Lung (tissue), 12 donors: ENCODE results near the gene UTP11. TPM values are rescaled to one million over a fixed set of nuclear protein-coding genes. Genes with fewer than 3 reads are reported as not detected.

Experiments
- ATAC-seq: fragments of 200-7000 bp; cut with Tn5 transposase; one replicate; pipeline ENCODE4 v1.9.1; 2020; ENCODE audit warnings: moderate number of reproducible peaks; ENCODE audit not compliant: insufficient read depth, low FRiP score
- DNase-seq, 3 donors: peaks; one replicate each; pipeline ENCODE4 v3.0.0-alpha.2; 2013 to 2017
- H3K27ac ChIP-seq, 2 donors: one replicate each; pipeline ENCODE4 v1.5.1; 2013; ENCODE audit warnings: mild to moderate bottlenecking in 2 of 2, moderate library complexity in 2 of 2, control low read depth in 1 of 2, inconsistent platforms in 1 of 2, low read depth in 1 of 2, low read length in 1 of 2
- H3K27me3 ChIP-seq, 3 donors: one replicate each; pipeline ENCODE4 v1.5.1; 2013; ENCODE audit warnings: low read length in 2 of 3; ENCODE audit not compliant: control insufficient read depth in 3 of 3, insufficient read depth in 3 of 3
- H3K36me3 ChIP-seq, 4 donors: one replicate each; pipeline ENCODE4 v1.5.1; 2013; ENCODE audit warnings: low read length in 4 of 4, mild to moderate bottlenecking in 1 of 4, moderate library complexity in 1 of 4; ENCODE audit not compliant: control insufficient read depth in 4 of 4, insufficient read depth in 4 of 4
- H3K4me1 ChIP-seq, 5 donors: one replicate each; pipeline ENCODE4 v1.5.1; 2013; ENCODE audit warnings: low read length in 5 of 5, mild to moderate bottlenecking in 2 of 5, moderate library complexity in 1 of 5; ENCODE audit not compliant: control insufficient read depth in 5 of 5, insufficient read depth in 5 of 5
- H3K4me3 ChIP-seq: one replicate; pipeline ENCODE4 v1.5.1; 2013; ENCODE audit warnings: mild to moderate bottlenecking, control low read depth, moderate library complexity
- H3K9ac ChIP-seq, 2 donors: one replicate each; pipeline ENCODE4 v1.5.1; 2013; ENCODE audit warnings: low read length in 2 of 2, control low read depth in 1 of 2; ENCODE audit not compliant: insufficient read depth in 1 of 2
- H3K9me3 ChIP-seq, 4 donors: one replicate each; pipeline ENCODE4 v1.5.1; 2013; ENCODE audit warnings: low read length in 3 of 4, mild to moderate bottlenecking in 1 of 4, moderate library complexity in 1 of 4; ENCODE audit not compliant: control insufficient read depth in 4 of 4, insufficient read depth in 3 of 4
- CTCF ChIP-seq: IDR thresholded peaks from 2 replicates; pipeline ENCODE4 v1.5.1; 2012; ENCODE audit warnings: mild to moderate bottlenecking; ENCODE audit errors: control extremely low read depth, extremely low read depth
- WGBS, 2 donors: extraction: QIAGEN DNeasy Blood & Tissue Kit; methylation state at CpG; one replicate each; pipeline ENCODE4 v1.1.7; 2013; 5-methylcytosine and 5-hydroxymethylcytosine counted together
- polyA plus RNA-seq, 2 donors: library from polyadenylated mRNA; stranded (reverse); fragments of 200-250 nt; gene quantifications; one replicate each; pipeline ENCODE4 v1.2.1, GENCODE V29; 2013
- total RNA-seq, 2 donors: library from RNA; depleted of rRNA in 1 of 2; stranded (reverse); fragments of >200 nt in 1 of 2; gene quantifications; one replicate each; pipeline ENCODE4 v1.2.1, GENCODE V29; 2014 to 2021
- donor health status: control.
- donor health status: control.
- donor health status: Bipolar disorder and iron deficiency.
- donor health status: healthy.
- donor health status: DM: yes; HTN: yes; CAD: no.

UTP11 gene
- total and polyA plus RNA-seq, 4 donors = 27.3 to 33.7 (median 31.1) TPM

- ATAC-seq (no peak), DNase-seq (no peak)
- TF ChIP-seq CTCF = no peak
- WGBS, 2 donors = 82 to 83% methylated on average over 9 of the region's 9 CpGs
- H3K27me3 ChIP-seq = peaks cover 0 to 24% (median 3%) of the 10 kb centered on the region in 3 donors
- H3K9ac ChIP-seq = no peak overlapping the region
- peaks cover 0 to 28% (median 8%) of the 10 kb centered on the region in 5 donors for H3K4me1 ChIP-seq
- no peaks in the 10 kb centered on the region for H3K9me3 ChIP-seq
- H3K4me3 ChIP-seq = no peak overlapping the region
- no peaks in the 10 kb centered on the region for H3K36me3 ChIP-seq
- H3K27ac ChIP-seq = no peak overlapping the region
Measured at GRCh38 chr1:38051079-38051543, 38.6 kb downstream of the UTP11 start.

- no peak for DNase-seq
- Histone ChIP-seq H3K27me3 (peaks cover 0 to 22% (median 3%) of the 10 kb centered on the region in 3 donors), H3K9me3 (no peaks in the 10 kb centered on the region), H3K27ac (no peak overlapping the region), H3K9ac (no peak overlapping the region), H3K4me3 (no peak overlapping the region), H3K36me3 (no peaks in the 10 kb centered on the region), H3K4me1 (peaks cover 0 to 20% (median 3%) of the 10 kb centered on the region in 5 donors)
- TF ChIP-seq CTCF = no peak
- no peak for ATAC-seq
- 35 to 54% methylated on average over 3 of the region's 3 CpGs for WGBS, 2 donors
Measured at GRCh38 chr1:38052750-38053415, 40.3 kb downstream of the UTP11 start.

GRCh38 chr1:38053416-38054091, 41.0 kb downstream of the UTP11 start:
- no peak for TF ChIP-seq CTCF
- 68 to 70% methylated on average over 7 of the region's 7 CpGs for WGBS, 2 donors
- no peaks in the 10 kb centered on the region for H3K9me3 ChIP-seq
- peaks cover 0 to 17% (median 3%) of the 10 kb centered on the region in 5 donors for H3K4me1 ChIP-seq
- no peak for ATAC-seq
- peaks cover 0 to 16% (median 2%) of the 10 kb centered on the region in 3 donors for H3K27me3 ChIP-seq
- H3K4me3 ChIP-seq = no peak overlapping the region
- H3K9ac ChIP-seq = no peak overlapping the region
- no peak for DNase-seq
- no peaks in the 10 kb centered on the region for H3K36me3 ChIP-seq
- no peak overlapping the region for H3K27ac ChIP-seq
